ENCODE measurements around the gene DPH6. TPM values are rescaled to one million over a fixed set of nuclear protein-coding genes. Genes with fewer than 3 reads are reported as not detected.

Gene DPH6
- total RNA-seq, 2 experiments from 2014 or later: 7.0 to 8.0 TPM

- no peak overlapping the region for H3K4me3 Mint-ChIP-seq
- Histone ChIP-seq H3K4me1 (ENCODE audit: insufficient read depth, low read length) (no peaks in the 10 kb centered on the region), H3K27me3 (ENCODE audit: control insufficient read depth in 1 of 2, insufficient read depth in 2 of 2, low read length in 2 of 2) (no peaks in the 10 kb centered on the region), H3K36me3 (ENCODE audit: insufficient read depth, low read length) (no peaks in the 10 kb centered on the region), H3K9me3 (ENCODE audit: control insufficient read depth in 1 of 2, insufficient read depth in 1 of 2, low read length in 2 of 2) (no peaks in the 10 kb centered on the region), H3K4me3 (ENCODE audit: low read length) (no peak overlapping the region), H3K27ac (ENCODE audit: low read depth in 1 of 2, low read length in 2 of 2) (no peak overlapping the region)
- no peaks in the 10 kb centered on the region for H3K4me1 Mint-ChIP-seq (ENCODE audit: low read depth)
- H3K27ac Mint-ChIP-seq: no peak overlapping the region
- TF ChIP-seq CTCF (IDR thresholded peaks at IDR 0.05): no peak
- no peaks in the 10 kb centered on the region for H3K9me3 Mint-ChIP-seq
- no peaks in the 10 kb centered on the region for H3K36me3 Mint-ChIP-seq (ENCODE audit: low read depth)
- ChIA-PET CTCF (no interaction called here), POLR2A (no interaction called here)
- DNase-seq (no peak), ATAC-seq (ENCODE audit: poor library complexity) (no peak)
- H3K27me3 Mint-ChIP-seq: no peaks in the 10 kb centered on the region
- intact Hi-C loops (cut with DNase I, micrococcal nuclease): no loop called here
Observed at GRCh38 chr15:35561308-35561707, 15.3 kb upstream of the DPH6 start.

- H3K27me3 Mint-ChIP-seq: no peaks in the 10 kb centered on the region
- no peaks in the 10 kb centered on the region for H3K36me3 Mint-ChIP-seq (ENCODE audit: low read depth)
- H3K27ac Mint-ChIP-seq: no peak overlapping the region
- no peaks in the 10 kb centered on the region for H3K27me3 ChIP-seq (ENCODE audit: control insufficient read depth in 1 of 2, insufficient read depth in 2 of 2, low read length in 2 of 2)
- H3K4me3 ChIP-seq (ENCODE audit: low read length): no peak overlapping the region
- TF ChIP-seq CTCF (IDR thresholded peaks at IDR 0.05): no peak
- intact Hi-C loops (cut with DNase I, micrococcal nuclease): no loop called here
- H3K9me3 Mint-ChIP-seq: no peaks in the 10 kb centered on the region
- H3K4me3 Mint-ChIP-seq: no peak overlapping the region
- POLR2A ChIA-PET: no interaction called here
- CTCF ChIA-PET: no interaction called here
- no peaks in the 10 kb centered on the region for H3K4me1 ChIP-seq (ENCODE audit: insufficient read depth, low read length)
- H3K36me3 ChIP-seq (ENCODE audit: insufficient read depth, low read length): no peaks in the 10 kb centered on the region
- DNase-seq (no peak), ATAC-seq (ENCODE audit: poor library complexity) (no peak)
- H3K9me3 ChIP-seq (ENCODE audit: control insufficient read depth in 1 of 2, insufficient read depth in 1 of 2, low read length in 2 of 2): no peaks in the 10 kb centered on the region
- no peak overlapping the region for H3K27ac ChIP-seq (ENCODE audit: low read depth in 1 of 2, low read length in 2 of 2)
- no peaks in the 10 kb centered on the region for H3K4me1 Mint-ChIP-seq (ENCODE audit: low read depth)
Observed at GRCh38 chr15:35560870-35561269, 14.9 kb upstream of the DPH6 start.

- H3K4me3 ChIP-seq (ENCODE audit: low read length): no peak overlapping the region
- ChIA-PET CTCF (no interaction called here), POLR2A (no interaction called here)
- Mint-ChIP-seq H3K4me1 (ENCODE audit: low read depth) (no peaks in the 10 kb centered on the region), H3K36me3 (ENCODE audit: low read depth) (no peaks in the 10 kb centered on the region), H3K27ac (no peak overlapping the region), H3K4me3 (no peak overlapping the region), H3K9me3 (no peaks in the 10 kb centered on the region), H3K27me3 (no peaks in the 10 kb centered on the region)
- no peaks in the 10 kb centered on the region for H3K27me3 ChIP-seq (ENCODE audit: control insufficient read depth in 1 of 2, insufficient read depth in 2 of 2, low read length in 2 of 2)
- TF ChIP-seq CTCF (IDR thresholded peaks at IDR 0.05): no peak
- no peaks in the 10 kb centered on the region for H3K4me1 ChIP-seq (ENCODE audit: insufficient read depth, low read length)
- DNase-seq (no peak), ATAC-seq (ENCODE audit: poor library complexity) (no peak)
- H3K27ac ChIP-seq (ENCODE audit: low read depth in 1 of 2, low read length in 2 of 2): no peak overlapping the region
- intact Hi-C loops (cut with DNase I, micrococcal nuclease): no loop called here
- H3K9me3 ChIP-seq (ENCODE audit: control insufficient read depth in 1 of 2, insufficient read depth in 1 of 2, low read length in 2 of 2): no peaks in the 10 kb centered on the region
- H3K36me3 ChIP-seq (ENCODE audit: insufficient read depth, low read length): no peaks in the 10 kb centered on the region
Observed at GRCh38 chr15:35560258-35560657, 14.3 kb upstream of the DPH6 start.

Measured in CD4-positive, alpha-beta T cell (primary cell).